ENCODE results near the gene PTPRN2.

PTPRN2 gene

GRCh38 chr7:158263964-158264748 lies 323.5 kb downstream of the PTPRN2 start:
- no peak overlapping the region for H3K4me3 ChIP-seq (ENCODE audit: low read depth, low read length)
- TF ChIP-seq CTCF (IDR thresholded peaks at IDR 0.05; ENCODE audit: low read depth, low read length): no peak

DNA sequence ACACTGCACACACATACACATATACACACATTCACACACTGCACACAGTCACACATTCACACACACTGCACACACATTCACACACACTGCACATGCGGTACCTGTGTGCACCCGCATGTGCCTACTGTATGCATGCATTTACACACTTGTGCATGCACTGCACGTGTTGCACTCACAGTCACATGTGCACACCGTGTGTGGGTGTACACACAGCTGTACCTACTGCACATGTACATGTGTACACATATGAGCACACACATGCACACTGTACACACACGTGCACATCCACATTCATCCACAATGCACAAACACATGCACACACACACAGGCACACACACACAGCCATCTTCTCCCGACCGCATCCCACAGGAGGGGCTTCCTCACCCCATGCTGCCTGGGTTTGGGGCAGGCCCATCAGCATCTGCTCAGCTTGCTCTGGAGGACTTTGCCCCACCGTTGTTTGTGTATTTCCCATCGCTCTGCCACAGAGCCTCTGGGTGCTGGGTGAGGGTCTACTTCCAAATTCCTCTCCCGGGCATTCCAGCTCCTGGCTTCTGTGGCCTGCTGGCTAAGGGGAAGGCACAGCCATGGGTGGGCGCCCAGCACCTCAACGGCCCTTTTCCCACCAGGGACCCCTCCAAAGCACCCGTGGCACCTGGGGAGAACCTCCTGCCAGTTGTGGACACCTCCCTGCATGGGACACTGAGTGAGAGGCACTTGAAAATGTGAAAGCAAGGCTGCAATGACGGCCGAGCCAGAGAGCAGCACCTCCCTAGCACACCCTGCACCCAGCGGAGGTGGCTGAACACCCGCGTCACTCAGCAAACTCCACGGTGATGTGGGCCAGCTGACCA lies 324.3 kb downstream of the PTPRN2 start:
- no peak for TF ChIP-seq CTCF (IDR thresholded peaks at IDR 0.05; ENCODE audit: low read depth, low read length)
- no peak overlapping the region for H3K4me3 ChIP-seq (ENCODE audit: low read depth, low read length)

DNA sequence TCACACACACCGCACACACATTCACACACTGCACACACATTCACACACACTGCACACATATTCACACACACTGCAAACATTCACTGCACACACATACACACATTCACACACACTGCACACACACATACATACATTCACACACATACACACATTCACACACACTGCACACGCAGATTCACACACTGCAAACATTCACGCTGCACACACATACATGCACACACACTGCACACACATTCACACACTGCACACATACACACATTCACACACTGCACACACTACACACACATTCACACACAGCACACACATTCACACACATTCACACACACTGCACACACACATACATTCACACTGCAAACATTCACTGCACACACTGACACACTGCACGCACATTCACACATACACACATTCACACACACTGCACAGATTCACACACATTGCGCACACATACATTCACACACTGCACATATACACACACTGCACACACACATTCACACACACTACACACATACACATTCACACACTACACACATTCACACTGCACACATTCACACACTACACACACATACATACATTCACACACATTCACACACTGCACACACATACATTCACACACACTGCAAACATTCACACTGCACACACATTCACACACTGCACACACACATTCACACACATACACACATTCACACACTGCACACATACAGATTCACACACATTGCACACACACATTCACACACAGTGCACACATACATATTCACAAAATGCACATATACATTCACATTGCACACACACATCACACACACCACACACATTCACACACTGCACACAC lies 325.1 kb downstream of the PTPRN2 start:
- H3K4me3 ChIP-seq (ENCODE audit: low read depth, low read length): no peak overlapping the region
- TF ChIP-seq CTCF (IDR thresholded peaks at IDR 0.05; ENCODE audit: low read depth, low read length): no peak

- TF ChIP-seq CTCF (IDR thresholded peaks at IDR 0.05; ENCODE audit: low read depth, low read length): no peak
Observed at GRCh38 chr7:158261362-158262235, 326.0 kb downstream of the PTPRN2 start.

DNA sequence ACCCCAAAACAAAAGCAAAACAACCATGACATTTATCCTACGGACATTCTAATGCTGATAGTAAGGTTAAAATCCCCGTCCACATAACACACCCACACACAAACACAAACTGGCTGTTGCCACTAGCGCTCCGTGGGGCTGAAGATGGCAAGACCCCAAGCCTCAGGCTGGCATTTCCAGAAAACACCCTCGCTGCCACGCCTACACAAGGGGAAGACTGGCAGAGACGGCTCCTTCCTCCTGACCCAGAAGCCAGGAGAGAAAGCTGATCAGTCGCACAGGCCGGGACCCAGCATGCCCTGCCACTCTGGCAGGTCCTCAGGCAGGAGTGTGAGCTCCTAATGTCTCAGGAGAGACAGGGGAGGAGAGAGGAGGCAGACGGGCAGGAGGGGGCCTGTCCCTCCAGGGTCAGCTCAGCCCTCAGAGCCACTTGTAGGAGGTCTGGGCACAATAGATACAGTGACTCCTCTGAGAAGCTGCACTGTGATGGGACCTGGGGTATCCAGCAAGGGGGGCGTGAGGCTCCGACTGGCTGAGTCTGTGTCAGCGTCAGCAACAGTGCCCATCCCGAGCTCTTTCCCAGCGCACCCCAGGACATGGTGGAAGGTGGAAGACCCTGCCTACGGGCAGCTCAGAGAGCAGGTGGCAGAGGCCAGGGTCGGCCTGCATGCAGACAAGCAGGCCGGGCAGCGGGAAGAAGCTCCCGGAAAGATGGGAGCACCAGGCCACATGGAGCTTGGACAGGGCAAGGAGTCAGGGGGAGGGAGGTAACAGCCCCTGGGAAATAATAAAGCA lies 326.9 kb downstream of the PTPRN2 start:
- no peak for TF ChIP-seq CTCF (IDR thresholded peaks at IDR 0.05; ENCODE audit: low read depth, low read length)
- H3K4me3 ChIP-seq (ENCODE audit: low read depth, low read length): no peak overlapping the region

More at GRCh38 chr7:158261362-158262235, 326.0 kb downstream of the PTPRN2 start:
- H3K4me3 ChIP-seq (ENCODE audit: low read depth, low read length): no peak overlapping the region

All from WI38 (cell line).